Measurements from ENCODE around the gene RPRD2. TPM values are rescaled to one million over a fixed set of nuclear protein-coding genes. Genes with fewer than 3 reads are reported as not detected.

The RPRD2 gene
- total and polyA plus RNA-seq, 2 of the 4 experiments (the other 2 are of a cell fraction): 3.9 to 11.6 TPM

DNA sequence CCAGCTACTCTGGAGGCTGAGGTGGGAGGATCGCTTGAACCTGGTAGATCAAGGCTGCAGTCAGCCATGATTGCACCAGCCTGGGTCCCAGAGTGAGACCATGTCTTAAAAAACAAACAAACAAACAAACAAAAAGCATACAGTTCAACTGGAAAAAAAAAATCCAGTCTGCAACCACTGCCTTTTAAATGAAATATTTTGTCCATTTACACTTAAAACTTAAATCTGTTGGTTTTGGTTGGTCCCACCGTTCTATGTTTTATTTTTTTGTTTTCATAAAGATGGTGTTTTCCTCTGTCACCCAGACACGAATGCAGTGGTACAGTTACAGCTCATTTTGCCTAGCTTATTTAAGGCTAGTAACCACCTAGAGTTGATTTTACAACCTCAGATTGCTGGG lies 161.4 kb downstream of the RPRD2 start:
- Histone ChIP-seq H3K27me3 (ENCODE audit: control insufficient read depth, insufficient read depth, low read length) (no peaks in the 10 kb centered on the region), H3K14ac (replicated peaks; ENCODE audit: low read depth, low read length) (no peak overlapping the region), H4K5ac (ENCODE audit: low read depth, low read length) (no peak overlapping the region), H3K4me3 (ENCODE audit: insufficient read depth, low read depth, low read length) (no peak overlapping the region), H2BK120ac (ENCODE audit: low read depth, low read length) (no peak overlapping the region), H3K4me2 (ENCODE audit: low read depth, low read length) (no peak overlapping the region), H2BK15ac (ENCODE audit: low read depth, low read length) (no peak overlapping the region), H4K91ac (ENCODE audit: insufficient read depth, low read depth, low read length) (no peak overlapping the region), H3K36me3 (ENCODE audit: control insufficient read depth, insufficient read depth, low read length) (no peaks in the 10 kb centered on the region), H3K27ac (ENCODE audit: insufficient read depth, low read length) (no peak overlapping the region), H3K9ac (ENCODE audit: low read depth, low read length) (no peak overlapping the region), H3K18ac (ENCODE audit: low read depth, low read length) (no peak overlapping the region), H2BK5ac (ENCODE audit: low read depth, low read length, poor library complexity, severe bottlenecking) (no peak overlapping the region), H3K23ac (ENCODE audit: low read depth, low read length) (no peak overlapping the region), H3K56ac (ENCODE audit: extremely low read depth, insufficient read depth, low read length) (no peak overlapping the region), H2AK9ac (replicated peaks; ENCODE audit: low read depth, low read length, poor library complexity) (no peak overlapping the region), H2AFZ (replicated peaks; ENCODE audit: low read length, poor library complexity) (no peak overlapping the region), H3K4ac (ENCODE audit: low read depth, low read length) (no peak overlapping the region), H3K9me1 (ENCODE audit: insufficient read depth, low read length) (no peaks in the 10 kb centered on the region), H3K9me3 (ENCODE audit: control insufficient read depth, insufficient read depth, low read length) (no peaks in the 10 kb centered on the region), H2BK20ac (ENCODE audit: low read depth, low read length) (no peak overlapping the region), H3K79me1 (ENCODE audit: low read depth in 1 of 2, low read length in 2 of 2) (peaks cover 0 to 2% of the 10 kb centered on the region in 2 experiments; a peak in 1 of 4 replicates), H2AK5ac (ENCODE audit: low read depth, low read length) (no peak overlapping the region), H4K20me1 (ENCODE audit: insufficient read depth, low read length) (no peaks in the 10 kb centered on the region), H3K4me1 (ENCODE audit: control insufficient read depth, insufficient read depth, low read length) (peaks cover 6% of the 10 kb centered on the region), H4K8ac (ENCODE audit: low read depth in 2 of 2, low read length in 2 of 2) (no peak overlapping the region)
- ATAC-seq (ENCODE audit: low read depth): no peak
- in situ Hi-C loops (cut with MboI; ENCODE audit: low sequenced_read_pairs): no loop called here
- intact Hi-C loops (cut with micrococcal nuclease): no loop called here
- WGBS, 2 experiments (ENCODE audit: extremely low coverage in 2 of 2, insufficient read length in 1 of 2): no CpG with 5 or more reads among the region's 3 CpGs
- BruUV-seq (replicated peaks): no TSS peak
- CTCF ChIA-PET: no interaction called here
- no peak for DNase-seq
- POLR2A ChIA-PET (ENCODE audit: unreplicated experiment): no interaction called here
- dilution Hi-C loops (cut with HindIII; ENCODE audit: low sequenced_read_pairs, unreplicated experiment): no loop called here
- no peak for TF ChIP-seq RCOR1 (IDR thresholded peaks at IDR 0.05; ENCODE audit: insufficient replicate concordance, low read length)
- no peak for TF ChIP-seq CHD1 (IDR thresholded peaks at IDR 0.05; ENCODE audit: low read depth, low read length)
- TF ChIP-seq POLR2A (IDR thresholded peaks at IDR 0.05; ENCODE audit: low read depth, low read length): no peak
- no peak for TF ChIP-seq RFX5 (IDR thresholded peaks at IDR 0.05; ENCODE audit: low read depth, low read length)
- TF ChIP-seq, protein P1, sequence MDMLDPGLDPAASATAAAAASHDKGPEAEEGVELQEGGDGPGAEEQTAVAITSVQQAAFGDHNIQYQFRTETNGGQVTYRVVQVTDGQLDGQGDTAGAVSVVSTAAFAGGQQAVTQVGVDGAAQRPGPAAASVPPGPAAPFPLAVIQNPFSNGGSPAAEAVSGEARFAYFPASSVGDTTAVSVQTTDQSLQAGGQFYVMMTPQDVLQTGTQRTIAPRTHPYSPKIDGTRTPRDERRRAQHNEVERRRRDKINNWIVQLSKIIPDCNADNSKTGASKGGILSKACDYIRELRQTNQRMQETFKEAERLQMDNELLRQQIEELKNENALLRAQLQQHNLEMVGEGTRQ (IDR thresholded peaks at IDR 0.05; ENCODE audit: low read depth, low read length): no peak
- TF ChIP-seq FOS (IDR thresholded peaks at IDR 0.05; ENCODE audit: low read depth, low read length): no peak
- TF ChIP-seq, protein P2, sequence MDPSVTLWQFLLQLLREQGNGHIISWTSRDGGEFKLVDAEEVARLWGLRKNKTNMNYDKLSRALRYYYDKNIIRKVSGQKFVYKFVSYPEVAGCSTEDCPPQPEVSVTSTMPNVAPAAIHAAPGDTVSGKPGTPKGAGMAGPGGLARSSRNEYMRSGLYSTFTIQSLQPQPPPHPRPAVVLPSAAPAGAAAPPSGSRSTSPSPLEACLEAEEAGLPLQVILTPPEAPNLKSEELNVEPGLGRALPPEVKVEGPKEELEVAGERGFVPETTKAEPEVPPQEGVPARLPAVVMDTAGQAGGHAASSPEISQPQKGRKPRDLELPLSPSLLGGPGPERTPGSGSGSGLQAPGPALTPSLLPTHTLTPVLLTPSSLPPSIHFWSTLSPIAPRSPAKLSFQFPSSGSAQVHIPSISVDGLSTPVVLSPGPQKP (IDR thresholded peaks at IDR 0.05; ENCODE audit: borderline replicate concordance, low read depth, low read length): no peak
- no peak for TF ChIP-seq SMC3 (IDR thresholded peaks at IDR 0.05; ENCODE audit: low read depth, low read length)
- TF ChIP-seq, protein P3, sequence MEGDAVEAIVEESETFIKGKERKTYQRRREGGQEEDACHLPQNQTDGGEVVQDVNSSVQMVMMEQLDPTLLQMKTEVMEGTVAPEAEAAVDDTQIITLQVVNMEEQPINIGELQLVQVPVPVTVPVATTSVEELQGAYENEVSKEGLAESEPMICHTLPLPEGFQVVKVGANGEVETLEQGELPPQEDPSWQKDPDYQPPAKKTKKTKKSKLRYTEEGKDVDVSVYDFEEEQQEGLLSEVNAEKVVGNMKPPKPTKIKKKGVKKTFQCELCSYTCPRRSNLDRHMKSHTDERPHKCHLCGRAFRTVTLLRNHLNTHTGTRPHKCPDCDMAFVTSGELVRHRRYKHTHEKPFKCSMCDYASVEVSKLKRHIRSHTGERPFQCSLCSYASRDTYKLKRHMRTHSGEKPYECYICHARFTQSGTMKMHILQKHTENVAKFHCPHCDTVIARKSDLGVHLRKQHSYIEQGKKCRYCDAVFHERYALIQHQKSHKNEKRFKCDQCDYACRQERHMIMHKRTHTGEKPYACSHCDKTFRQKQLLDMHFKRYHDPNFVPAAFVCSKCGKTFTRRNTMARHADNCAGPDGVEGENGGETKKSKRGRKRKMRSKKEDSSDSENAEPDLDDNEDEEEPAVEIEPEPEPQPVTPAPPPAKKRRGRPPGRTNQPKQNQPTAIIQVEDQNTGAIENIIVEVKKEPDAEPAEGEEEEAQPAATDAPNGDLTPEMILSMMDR (conservative IDR thresholded peaks at IDR 0.05; ENCODE audit: low read depth, low read length): no peak
- no peak for TF ChIP-seq BHLHE40 (IDR thresholded peaks at IDR 0.05; ENCODE audit: low read depth, low read length)
- TF ChIP-seq MXI1 (IDR thresholded peaks at IDR 0.05; ENCODE audit: borderline replicate concordance, low read depth, low read length): no peak
- TF ChIP-seq CEBPB (IDR thresholded peaks at IDR 0.05; ENCODE audit: low read depth, low read length): no peak
- no peak for TF ChIP-seq MAZ (IDR thresholded peaks at IDR 0.05; ENCODE audit: borderline replicate concordance, low read depth, low read length)
- TF ChIP-seq MAFK (IDR thresholded peaks at IDR 0.05; ENCODE audit: low read depth, low read length): no peak
- no peak for TF ChIP-seq RAD21 (IDR thresholded peaks at IDR 0.05; ENCODE audit: low read length)
- TF ChIP-seq NFE2L2 (IDR thresholded peaks at IDR 0.05; ENCODE audit: low read depth, low read length): no peak

All from IMR-90 (cell line).